GM19328 (cell line): Measurements from ENCODE around the gene GABBR2.

Experiments
- ATAC-seq: cut with Tn5 transposase; IDR thresholded peaks from one replicate; pipeline ENCODE4 v1.9.1; 2021; ENCODE audit warnings: mild to moderate bottlenecking, moderate library complexity; ENCODE audit not compliant: unreplicated experiment

Gene GABBR2

GRCh38 chr9:98451576-98451975 lies 257.2 kb downstream of the GABBR2 start:
- ATAC-seq, result no peak

GRCh38 chr9:98450496-98450895 lies 258.2 kb downstream of the GABBR2 start:
- ATAC-seq, result no peak

GRCh38 chr9:98449871-98450270 lies 258.9 kb downstream of the GABBR2 start:
- ATAC-seq, result no peak

GRCh38 chr9:98445576-98445975 lies 263.2 kb downstream of the GABBR2 start:
- no peak for ATAC-seq

GRCh38 chr9:98444601-98445000 lies 264.1 kb downstream of the GABBR2 start:
- ATAC-seq, result no peak

GRCh38 chr9:98442541-98442940 lies 266.2 kb downstream of the GABBR2 start:
- ATAC-seq, result no peak

- no peak for ATAC-seq
Observed at GRCh38 chr9:98442114-98442513, 266.6 kb downstream of the GABBR2 start.

GRCh38 chr9:98438666-98439065 lies 270.1 kb downstream of the GABBR2 start:
- ATAC-seq, result no peak

- ATAC-seq, result no peak
Observed at GRCh38 chr9:98437458-98438034, 271.2 kb downstream of the GABBR2 start.

GRCh38 chr9:98432960-98433359 lies 275.8 kb downstream of the GABBR2 start:
- no peak for ATAC-seq

GRCh38 chr9:98432134-98432533 lies 276.6 kb downstream of the GABBR2 start:
- ATAC-seq, result no peak

GRCh38 chr9:98430535-98431292 lies 278.0 kb downstream of the GABBR2 start:
- ATAC-seq, result no peak

- ATAC-seq, result no peak
Observed at GRCh38 chr9:98429613-98430012, 279.1 kb downstream of the GABBR2 start.

- no peak for ATAC-seq
Observed at GRCh38 chr9:98428454-98428853, 280.3 kb downstream of the GABBR2 start.

GRCh38 chr9:98427491-98427890 lies 281.2 kb downstream of the GABBR2 start:
- no peak for ATAC-seq

GRCh38 chr9:98425079-98425478 lies 283.7 kb downstream of the GABBR2 start:
- no peak for ATAC-seq

- ATAC-seq, result no peak
Observed at GRCh38 chr9:98419260-98419603, 289.5 kb downstream of the GABBR2 start.

GRCh38 chr9:98418578-98419259 lies 290.0 kb downstream of the GABBR2 start:
- ATAC-seq, result no peak

- ATAC-seq, result no peak
Observed at GRCh38 chr9:98416294-98417248, 292.2 kb downstream of the GABBR2 start.

- ATAC-seq, result no peak
Observed at GRCh38 chr9:98415782-98416181, 293.0 kb downstream of the GABBR2 start.

- ATAC-seq, result no peak
Observed at GRCh38 chr9:98413084-98413483, 295.7 kb downstream of the GABBR2 start.
